ENCODE results near the gene APOL2.
"Not testable (repeated sequence)": the region's sequence is repeated elsewhere in the genome, so short reads cannot be mapped to it uniquely, and the experiment has no call there.

The APOL2 gene

DNA sequence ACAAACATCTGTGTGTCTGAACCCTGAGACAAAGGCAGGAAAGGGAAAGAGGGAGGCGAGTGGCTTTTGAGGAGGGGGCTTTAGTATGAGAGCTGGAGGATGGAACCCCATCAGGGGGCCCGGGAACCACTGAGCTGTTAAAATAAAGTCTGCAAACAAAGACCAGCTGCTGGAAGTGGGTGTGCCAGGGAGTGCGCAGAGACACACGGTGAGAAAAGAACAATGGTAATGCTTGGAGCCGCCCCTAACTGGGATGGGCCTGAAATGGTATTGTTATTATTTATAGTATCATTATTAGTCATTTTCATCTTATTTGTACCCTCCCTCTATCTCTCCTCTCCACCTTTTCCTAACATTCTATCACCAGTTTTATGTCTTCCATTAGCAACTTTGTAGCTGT lies 16.2 kb upstream of the APOL2 start:
- H3K9me3 ChIP-seq (ENCODE audit: control insufficient read depth, insufficient read depth, low read length); H3K9ac ChIP-seq (ENCODE audit: low read depth, low read length); H3K36me3 ChIP-seq (ENCODE audit: insufficient read depth, low read length): not testable (repeated sequence)
- H3K4me1 ChIP-seq (ENCODE audit: insufficient read depth, low read length), result peaks cover 11% of the 10 kb centered on the region

DNA sequence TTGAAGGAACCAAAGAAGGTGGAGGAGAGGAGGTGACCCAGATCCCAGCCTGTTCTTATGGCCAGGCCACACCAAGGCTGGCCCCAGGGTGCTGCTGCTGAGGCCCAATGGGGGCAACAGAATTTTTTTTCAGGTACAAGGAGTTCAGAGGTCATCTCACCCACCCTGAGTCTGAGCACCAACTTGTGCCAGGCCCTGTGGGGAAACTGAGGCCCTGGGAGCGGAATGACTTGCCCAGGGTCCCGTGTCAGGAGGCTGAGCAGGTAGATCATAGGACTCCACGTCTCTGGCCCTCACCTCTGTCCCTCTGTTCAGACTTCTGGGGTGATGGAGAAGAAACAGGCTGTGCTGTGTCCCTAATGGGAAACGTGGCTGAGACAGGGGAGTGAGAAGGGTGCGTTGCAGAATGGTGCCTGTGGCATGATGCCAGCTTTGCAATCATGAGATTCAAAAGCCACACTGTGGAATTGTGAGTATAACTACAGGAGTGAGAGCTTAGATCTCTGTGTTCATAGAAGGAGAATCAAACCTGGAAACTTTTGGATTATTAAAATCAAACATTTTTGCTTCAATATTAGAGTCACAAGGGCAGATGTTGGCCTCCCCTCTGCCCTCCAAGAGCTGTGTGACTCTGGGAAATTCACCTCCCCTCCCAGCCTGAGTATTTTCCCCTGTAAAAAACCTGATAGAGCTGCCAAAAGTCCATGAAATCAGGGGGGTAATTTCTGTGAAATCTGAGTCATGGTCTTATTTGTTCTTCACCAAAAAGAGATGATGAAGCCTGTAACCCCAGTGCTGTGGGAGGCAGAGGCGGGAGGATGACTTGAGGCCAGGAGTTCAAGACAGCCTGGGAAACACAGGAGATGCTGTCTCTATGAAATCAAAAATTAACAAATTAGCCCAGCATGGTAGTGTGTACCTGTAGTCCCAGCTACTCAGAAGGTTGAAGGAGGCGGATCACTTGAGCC lies 14.5 kb upstream of the APOL2 start:
- Histone ChIP-seq H3K4me1 (ENCODE audit: insufficient read depth, low read length) (peaks cover 7% of the 10 kb centered on the region), H3K36me3 (ENCODE audit: insufficient read depth, low read length) (no peaks in the 10 kb centered on the region), H3K9me3 (ENCODE audit: control insufficient read depth, insufficient read depth, low read length) (peaks cover 5% of the 10 kb centered on the region), H3K9ac (ENCODE audit: low read depth, low read length) (no peak overlapping the region)

DNA sequence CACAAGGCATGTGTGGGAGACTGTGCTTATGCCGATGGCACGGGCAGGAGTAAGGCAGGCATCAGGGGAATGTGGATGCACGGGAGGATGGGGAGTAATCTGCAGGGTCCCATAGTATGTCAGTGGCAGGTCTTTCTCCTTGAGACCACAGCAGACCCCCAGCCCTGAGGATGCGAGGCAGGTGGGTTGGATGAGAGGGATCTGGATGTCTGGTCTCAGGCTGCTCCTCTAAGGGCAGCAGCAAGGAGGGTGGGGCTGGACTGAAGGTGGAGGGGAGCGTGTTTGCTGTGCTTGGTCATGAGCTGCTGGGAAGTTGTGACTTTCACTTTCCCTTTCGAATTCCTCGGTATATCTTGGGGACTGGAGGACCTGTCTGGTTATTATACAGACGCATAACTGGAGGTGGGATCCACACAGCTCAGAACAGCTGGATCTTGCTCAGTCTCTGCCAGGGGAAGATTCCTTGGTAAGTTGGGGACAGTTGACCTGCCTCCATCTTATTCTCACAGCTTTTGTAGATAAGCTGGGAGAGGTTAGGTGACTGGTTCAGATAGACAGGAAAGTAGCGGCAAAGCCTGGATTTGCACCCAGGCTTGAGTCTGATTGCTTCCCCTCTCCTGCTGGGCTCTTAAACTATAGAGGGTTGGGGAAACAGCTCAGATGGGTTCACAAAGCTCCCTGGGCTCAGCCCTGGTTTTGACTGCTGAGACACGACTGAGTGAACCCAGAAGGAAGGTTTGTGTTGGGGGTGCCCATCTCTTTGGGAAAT lies 13.6 kb upstream of the APOL2 start, which contains the start of gene APOL1:
APOL1 (plus strand) TSS at position 380 of the 769 bp plus-strand sequence. CDS start 1,823 bp downstream, outside the sequence.
- Histone ChIP-seq H3K4me1 (ENCODE audit: insufficient read depth, low read length) (no peaks in the 10 kb centered on the region), H3K9ac (ENCODE audit: low read depth, low read length) (no peak within 1 kb of the TSS), H3K36me3 (ENCODE audit: insufficient read depth, low read length) (no peaks in the 10 kb centered on the region), H3K9me3 (ENCODE audit: control insufficient read depth, insufficient read depth, low read length) (peaks cover 6% of the 10 kb centered on the region)

DNA sequence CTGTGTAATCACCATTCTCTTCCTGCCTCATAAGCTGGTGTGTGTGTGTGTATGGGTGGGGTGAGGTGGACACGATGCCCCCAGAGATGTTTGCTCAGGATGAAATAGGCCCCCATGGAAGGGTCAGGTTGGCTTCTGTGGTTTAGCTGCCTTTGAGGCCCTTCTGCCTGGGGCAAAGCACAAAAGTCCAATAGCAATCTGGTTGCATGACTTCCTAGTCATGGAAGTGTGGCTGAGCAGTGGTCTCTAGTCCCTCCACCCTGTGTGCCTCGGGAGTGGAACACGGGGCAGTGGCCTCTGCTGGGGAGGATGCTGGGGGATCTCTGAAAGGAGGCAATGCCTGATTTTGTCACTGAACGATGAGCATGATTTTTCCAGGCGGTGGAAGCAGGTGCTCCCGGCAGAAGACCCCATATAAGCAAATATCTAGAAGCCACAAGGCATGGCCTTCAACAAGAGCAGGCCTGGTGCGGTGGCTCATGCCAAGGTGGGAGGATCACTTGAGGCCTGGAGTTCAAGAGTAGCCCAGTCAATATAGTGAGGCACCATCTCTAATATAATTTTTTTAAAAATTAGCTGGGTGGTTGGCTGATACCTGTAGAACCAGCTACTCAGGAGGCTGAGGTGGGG lies 12.8 kb upstream of the APOL2 start:
- H3K36me3 ChIP-seq (ENCODE audit: insufficient read depth, low read length); H3K9ac ChIP-seq (ENCODE audit: low read depth, low read length); H3K9me3 ChIP-seq (ENCODE audit: control insufficient read depth, insufficient read depth, low read length); H3K4me1 ChIP-seq (ENCODE audit: insufficient read depth, low read length): not testable (repeated sequence)

DNA sequence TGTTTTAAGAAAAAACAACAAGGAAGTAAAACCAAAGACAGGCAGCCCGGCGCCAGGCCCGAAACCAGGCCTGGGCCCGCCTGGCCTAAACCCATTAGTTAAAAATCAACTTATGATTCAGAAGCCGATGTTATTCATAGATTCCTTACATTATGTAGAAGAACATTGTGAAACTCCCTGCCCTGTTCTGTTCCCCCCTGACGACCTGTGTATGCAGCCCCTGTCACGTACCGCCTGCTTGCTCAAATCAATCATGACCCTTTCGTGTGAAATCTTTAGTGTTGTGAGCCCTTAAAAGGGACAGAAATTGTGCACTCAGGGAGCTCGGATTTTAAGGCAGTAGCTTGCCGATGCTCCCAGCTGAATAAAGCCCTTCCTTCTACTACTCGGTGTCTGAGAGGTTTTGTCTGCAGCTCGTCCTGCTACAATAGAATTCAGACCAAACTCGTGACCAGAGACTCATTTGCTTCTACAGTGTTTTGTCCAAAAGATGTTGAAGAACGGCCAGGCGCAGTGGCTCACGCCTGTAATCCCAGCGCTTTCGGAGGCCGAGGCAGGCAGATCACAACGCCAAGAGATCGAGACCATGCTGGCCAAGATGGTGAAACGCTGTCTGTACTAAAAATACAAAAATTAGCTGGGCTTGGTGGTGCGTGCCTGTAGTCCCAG lies 11.1 kb upstream of the APOL2 start:
- not testable (repeated sequence) for H3K9ac ChIP-seq (ENCODE audit: low read depth, low read length); H3K4me1 ChIP-seq (ENCODE audit: insufficient read depth, low read length); H3K9me3 ChIP-seq (ENCODE audit: control insufficient read depth, insufficient read depth, low read length)

DNA sequence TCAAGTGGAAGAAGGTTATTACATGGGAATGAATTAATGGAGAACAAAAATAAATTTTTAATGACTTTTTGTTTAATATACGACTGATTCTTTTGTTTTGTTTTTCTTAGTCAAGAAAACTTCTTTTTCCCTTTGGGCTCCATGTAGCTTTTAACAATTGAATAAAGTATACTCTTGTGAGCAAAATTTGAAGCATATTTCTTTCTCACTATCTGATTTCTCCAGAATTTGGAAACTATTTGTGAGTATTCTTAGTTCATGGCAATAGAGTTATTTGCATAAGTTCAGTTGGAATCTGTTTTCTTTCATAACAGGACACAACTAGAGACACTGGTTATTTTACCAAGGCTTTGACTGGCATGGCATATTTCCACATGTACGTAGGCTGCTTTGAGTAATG lies 9.8 kb upstream of the APOL2 start:
- peaks cover 6% of the 10 kb centered on the region for H3K9me3 ChIP-seq (ENCODE audit: control insufficient read depth, insufficient read depth, low read length)
- no peaks in the 10 kb centered on the region for H3K36me3 ChIP-seq (ENCODE audit: insufficient read depth, low read length)
- no peaks in the 10 kb centered on the region for H3K4me1 ChIP-seq (ENCODE audit: insufficient read depth, low read length)
- H3K9ac ChIP-seq (ENCODE audit: low read depth, low read length), result no peak overlapping the region

More for the DNA sequence above, 11.1 kb upstream of the APOL2 start:
- H3K36me3 ChIP-seq (ENCODE audit: insufficient read depth, low read length), result not testable (repeated sequence)

DNA sequence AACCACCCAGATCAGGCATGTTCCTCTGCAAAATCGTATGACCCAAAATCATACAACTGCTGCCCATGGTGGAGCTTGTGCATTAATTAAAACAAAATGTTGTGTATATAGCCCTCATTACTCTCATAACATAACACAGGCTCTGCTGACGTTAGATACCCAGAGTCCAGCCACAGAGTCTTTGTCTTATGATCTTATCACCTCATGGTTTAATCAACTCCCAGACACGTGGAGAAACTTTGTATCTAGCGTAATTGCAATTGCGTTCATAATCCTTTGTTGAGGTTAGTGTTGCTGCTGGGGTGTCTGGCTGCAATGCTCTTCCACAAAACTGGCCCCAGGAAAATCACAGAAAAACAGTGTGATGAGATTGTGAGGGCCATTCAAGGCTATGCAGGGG lies 8.6 kb upstream of the APOL2 start:
- Histone ChIP-seq H3K9me3 (ENCODE audit: control insufficient read depth, insufficient read depth, low read length) (peaks cover 6% of the 10 kb centered on the region), H3K36me3 (ENCODE audit: insufficient read depth, low read length) (no peaks in the 10 kb centered on the region), H3K4me1 (ENCODE audit: insufficient read depth, low read length) (no peaks in the 10 kb centered on the region), H3K9ac (ENCODE audit: low read depth, low read length) (no peak overlapping the region)

DNA sequence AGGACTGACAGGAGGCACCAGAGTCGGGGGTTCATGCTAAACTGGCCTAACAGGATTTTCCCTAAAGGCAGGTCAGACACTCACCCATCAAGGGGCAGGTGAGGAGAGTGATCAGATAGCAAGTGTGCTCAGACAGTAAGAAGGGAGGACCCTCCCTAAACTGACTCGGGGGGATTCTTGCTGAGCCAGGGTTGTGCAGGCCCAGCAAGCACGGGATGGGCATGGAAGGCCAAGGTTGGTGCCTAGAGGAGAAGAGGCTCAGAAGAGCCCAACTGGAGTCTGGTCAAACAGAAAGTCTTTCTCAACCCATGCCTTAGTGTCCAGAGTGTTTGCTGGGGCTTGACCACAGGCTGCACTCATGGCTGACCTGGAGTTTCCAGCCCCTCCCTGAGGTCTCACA lies 7.4 kb upstream of the APOL2 start:
- H3K9ac ChIP-seq (ENCODE audit: low read depth, low read length), result no peak overlapping the region
- H3K4me1 ChIP-seq (ENCODE audit: insufficient read depth, low read length), result no peaks in the 10 kb centered on the region
- no peaks in the 10 kb centered on the region for H3K36me3 ChIP-seq (ENCODE audit: insufficient read depth, low read length)
- peaks cover 6% of the 10 kb centered on the region for H3K9me3 ChIP-seq (ENCODE audit: control insufficient read depth, insufficient read depth, low read length)

DNA sequence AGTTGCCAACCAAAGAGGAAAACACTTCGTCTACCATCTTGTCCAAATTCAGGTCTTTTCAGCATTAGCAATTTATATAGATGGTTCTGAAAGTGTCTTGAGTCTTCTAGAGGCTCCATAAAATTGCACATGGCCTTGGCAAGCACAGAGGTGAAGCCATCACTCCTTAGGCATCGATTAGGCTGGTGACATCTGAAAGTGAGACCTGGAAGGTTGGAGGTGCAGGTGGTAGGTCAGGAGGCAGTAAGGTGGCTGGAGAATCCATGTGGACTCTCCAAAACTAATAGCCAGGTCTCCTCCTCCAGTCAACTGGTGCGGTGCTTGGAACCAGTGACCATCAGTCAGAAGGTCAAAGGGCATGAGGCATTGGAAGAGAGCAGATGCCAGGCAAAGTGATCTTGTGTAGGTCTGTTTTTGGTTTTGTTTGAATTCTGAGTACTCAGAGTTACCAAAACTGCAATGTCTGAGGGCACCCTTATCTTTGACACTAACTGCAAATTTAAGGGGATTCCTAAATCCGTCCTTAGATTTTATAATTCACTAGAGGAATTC lies 6.6 kb upstream of the APOL2 start:
- H3K9me3 ChIP-seq (ENCODE audit: control insufficient read depth, insufficient read depth, low read length), result peaks cover 6% of the 10 kb centered on the region
- no peak overlapping the region for H3K9ac ChIP-seq (ENCODE audit: low read depth, low read length)
- no peaks in the 10 kb centered on the region for H3K36me3 ChIP-seq (ENCODE audit: insufficient read depth, low read length)
- no peaks in the 10 kb centered on the region for H3K4me1 ChIP-seq (ENCODE audit: insufficient read depth, low read length)

DNA sequence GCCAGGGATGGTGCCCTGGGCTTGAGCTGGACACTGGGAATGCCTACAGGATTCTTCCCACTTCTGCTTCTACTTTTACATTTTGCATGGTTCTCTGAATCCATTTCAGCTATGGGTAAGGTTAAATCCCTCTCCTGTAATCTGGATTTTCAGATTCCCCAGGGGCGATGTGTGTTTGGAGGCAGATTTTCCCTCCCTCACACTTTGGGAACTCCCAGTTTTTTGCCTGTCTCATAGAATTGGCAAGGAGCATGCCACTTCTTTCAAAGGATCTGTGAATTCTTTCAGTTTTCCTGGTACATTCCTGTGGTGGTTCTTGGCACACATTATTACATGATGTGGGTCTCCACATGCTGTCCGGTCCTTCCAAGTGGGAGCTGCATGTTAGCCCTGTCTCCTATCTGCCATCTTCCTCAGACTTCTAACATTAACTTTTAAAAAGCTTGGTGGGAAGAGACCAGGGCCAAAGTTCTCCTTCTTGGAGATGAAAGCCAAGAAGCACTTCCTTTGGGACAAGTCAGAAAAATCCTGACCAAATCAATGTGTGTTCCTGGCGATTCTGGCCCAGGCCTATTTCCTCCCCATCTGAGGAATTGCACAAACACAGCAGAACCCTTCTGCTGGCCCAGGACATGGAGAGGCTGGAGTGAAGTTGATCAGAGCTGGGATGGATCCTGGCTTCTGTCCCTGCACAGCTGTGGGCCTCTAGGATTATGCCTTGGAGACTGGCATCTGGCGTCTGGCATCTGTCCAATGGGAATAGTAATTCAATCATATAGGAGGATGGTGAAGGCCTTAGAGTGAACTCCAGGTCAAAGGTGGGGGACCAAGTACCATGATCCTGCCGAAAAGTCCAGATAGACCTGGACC lies 5.4 kb upstream of the APOL2 start:
- Histone ChIP-seq H3K4me1 (ENCODE audit: insufficient read depth, low read length) (no peaks in the 10 kb centered on the region), H3K36me3 (ENCODE audit: insufficient read depth, low read length) (no peaks in the 10 kb centered on the region), H3K9ac (ENCODE audit: low read depth, low read length) (no peak overlapping the region), H3K9me3 (ENCODE audit: control insufficient read depth, insufficient read depth, low read length) (peaks cover 6% of the 10 kb centered on the region)

DNA sequence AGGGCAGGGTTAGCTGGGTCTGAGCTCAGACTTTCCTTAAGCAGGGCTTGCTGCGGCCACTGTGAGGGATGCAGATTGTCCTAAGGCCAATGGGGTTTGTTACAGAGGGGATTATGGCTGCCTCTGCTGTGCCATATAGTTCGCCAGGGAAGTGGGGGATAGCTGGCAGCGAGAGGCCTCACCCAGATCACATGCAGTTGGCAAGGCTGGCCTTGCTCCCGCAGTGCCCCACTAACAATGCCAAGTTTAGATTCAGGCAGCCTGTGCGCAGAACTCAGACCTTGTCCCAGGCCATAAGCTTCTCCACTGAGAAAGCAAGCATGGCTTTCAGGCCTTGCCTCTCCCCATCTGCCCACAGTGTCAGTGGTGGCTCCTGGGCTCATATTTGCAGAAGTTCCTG lies 4.7 kb upstream of the APOL2 start:
- Histone ChIP-seq H3K9me3 (ENCODE audit: control insufficient read depth, insufficient read depth, low read length) (peaks cover 2% of the 10 kb centered on the region; the same call in 1 of the 2 replicates), H3K4me1 (ENCODE audit: insufficient read depth, low read length) (no peaks in the 10 kb centered on the region), H3K9ac (ENCODE audit: low read depth, low read length) (no peak overlapping the region), H3K36me3 (ENCODE audit: insufficient read depth, low read length) (no peaks in the 10 kb centered on the region)

DNA sequence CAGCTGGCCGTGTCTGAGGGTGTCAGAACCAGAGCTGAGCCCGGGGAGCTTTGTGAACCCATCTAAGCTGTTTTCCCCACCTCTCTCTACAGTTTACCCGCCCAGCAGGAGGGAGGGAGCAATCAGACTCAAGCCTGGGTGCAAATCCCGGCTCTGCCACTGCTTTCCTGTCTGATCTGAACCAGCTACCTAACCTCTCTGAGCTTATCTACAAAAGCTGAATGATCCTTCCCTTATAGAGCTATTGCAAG lies 252 bp downstream of the APOL2 start:
- H3K36me3 ChIP-seq (ENCODE audit: insufficient read depth, low read length), result no peaks in the 10 kb centered on the region
- H3K9ac ChIP-seq (ENCODE audit: low read depth, low read length), result peak overlapping the region; percentile 48
- peaks cover 6% of the 10 kb centered on the region; the same call in 1 of the 2 replicates for H3K4me1 ChIP-seq (ENCODE audit: insufficient read depth, low read length)
- H3K9me3 ChIP-seq (ENCODE audit: control insufficient read depth, insufficient read depth, low read length), result no peaks in the 10 kb centered on the region; the same call in none of the 2 replicates

DNA sequence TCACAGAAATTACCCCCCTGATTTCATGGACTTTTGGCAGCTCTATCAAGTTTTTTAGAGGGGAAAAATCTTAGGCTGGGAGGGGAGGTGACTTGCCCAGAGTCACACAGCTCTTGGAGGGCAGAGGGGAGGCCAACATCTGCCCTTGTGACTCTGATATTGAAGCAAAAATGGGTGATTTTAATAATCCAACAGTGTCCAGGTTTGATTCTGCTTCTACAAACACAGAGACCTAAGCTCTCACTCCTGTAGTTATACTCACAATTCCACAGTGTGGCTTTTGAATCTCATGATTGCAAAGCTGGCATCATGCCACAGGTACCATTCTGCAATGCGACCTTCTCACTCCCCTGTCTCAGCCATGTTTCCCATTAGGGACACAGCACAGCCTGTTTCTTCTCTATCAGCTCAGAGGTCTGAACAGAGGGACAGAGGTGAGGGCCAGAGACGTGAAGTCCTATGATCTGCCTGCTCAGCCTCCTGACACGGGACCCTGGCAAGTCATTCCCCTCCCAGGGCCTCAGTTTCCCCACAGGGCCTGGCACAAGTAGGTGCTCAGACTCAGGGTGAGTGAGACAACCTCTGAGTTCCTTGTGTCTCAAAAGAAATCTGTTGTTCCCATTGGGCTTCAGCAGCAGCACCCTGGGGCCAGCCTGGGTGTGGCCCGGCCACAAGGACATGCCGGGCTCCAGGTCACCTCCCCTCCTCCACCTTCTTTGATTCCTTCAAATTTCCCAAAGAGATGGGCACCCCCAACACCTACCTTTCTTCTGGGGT lies 766 bp downstream of the APOL2 start:
- Histone ChIP-seq H3K9me3 (ENCODE audit: control insufficient read depth, insufficient read depth, low read length) (no peaks in the 10 kb centered on the region; the same call in none of the 2 replicates), H3K9ac (ENCODE audit: low read depth, low read length) (peak overlapping the region; percentile 48), H3K36me3 (ENCODE audit: insufficient read depth, low read length) (no peaks in the 10 kb centered on the region), H3K4me1 (ENCODE audit: insufficient read depth, low read length) (peaks cover 6% of the 10 kb centered on the region; the same call in 1 of the 2 replicates)

Measured in ES-I3 (cell line).